ENCODE measurements around the gene ANKFN1. TPM values are rescaled to one million over a fixed set of nuclear protein-coding genes. Genes with fewer than 3 reads are reported as not detected.

The ANKFN1 gene
- total RNA-seq, 1 donor from 2014 or later, result 0.75 TPM

DNA sequence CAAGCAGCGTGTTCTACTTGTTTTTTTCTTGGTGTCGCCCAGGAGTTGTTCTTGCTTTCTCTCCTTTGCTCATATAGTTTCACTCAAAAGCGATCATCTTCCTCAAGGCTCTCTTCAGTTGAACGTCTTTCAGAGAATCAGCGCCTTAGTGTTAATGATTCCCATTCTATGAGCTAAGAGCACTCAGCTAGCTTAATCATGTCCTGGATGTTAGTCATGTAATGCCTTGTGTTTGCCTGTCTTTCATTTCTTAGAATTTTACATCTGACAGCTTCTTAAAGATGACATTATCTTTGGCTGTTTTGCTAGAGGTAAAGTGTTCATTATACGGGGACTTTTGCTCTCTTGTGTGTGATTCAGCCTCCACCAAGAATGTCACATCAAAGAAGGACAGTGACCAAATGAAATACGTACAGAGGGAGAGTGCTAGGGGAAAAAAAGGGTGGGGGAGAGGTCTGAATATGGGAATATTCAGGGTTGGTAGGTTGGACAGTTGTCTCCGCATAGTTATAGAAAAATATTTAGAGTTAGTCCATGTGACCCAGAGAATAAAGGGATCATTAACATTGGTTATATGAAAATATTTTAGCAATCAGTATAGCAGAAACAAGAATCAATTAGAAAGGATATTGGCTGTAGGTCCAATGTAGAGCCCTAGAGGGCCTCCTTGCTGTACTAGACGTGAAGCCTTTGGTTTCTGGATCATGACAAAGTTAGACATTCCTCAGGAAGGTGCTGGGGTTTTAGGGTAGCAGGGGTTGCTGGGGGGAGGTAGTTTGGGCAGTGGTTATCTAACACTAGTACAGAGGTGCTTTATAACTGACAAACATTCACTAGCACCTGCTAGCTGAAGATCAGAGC, 31.9 kb upstream of the ANKFN1 start:
- Histone ChIP-seq H3K4me1 (no peaks in the 10 kb centered on the region), H3K27me3 (no peaks in the 10 kb centered on the region), H3K36me3 (no peaks in the 10 kb centered on the region), H3K4me3 (no peak overlapping the region), H3K9me3 (no peaks in the 10 kb centered on the region), H3K27ac (no peak overlapping the region)
- ATAC-seq (no peak), DNase-seq (no peak)
- intact Hi-C loops (cut with DNase I), result no loop called here
- TF ChIP-seq, protein P1, sequence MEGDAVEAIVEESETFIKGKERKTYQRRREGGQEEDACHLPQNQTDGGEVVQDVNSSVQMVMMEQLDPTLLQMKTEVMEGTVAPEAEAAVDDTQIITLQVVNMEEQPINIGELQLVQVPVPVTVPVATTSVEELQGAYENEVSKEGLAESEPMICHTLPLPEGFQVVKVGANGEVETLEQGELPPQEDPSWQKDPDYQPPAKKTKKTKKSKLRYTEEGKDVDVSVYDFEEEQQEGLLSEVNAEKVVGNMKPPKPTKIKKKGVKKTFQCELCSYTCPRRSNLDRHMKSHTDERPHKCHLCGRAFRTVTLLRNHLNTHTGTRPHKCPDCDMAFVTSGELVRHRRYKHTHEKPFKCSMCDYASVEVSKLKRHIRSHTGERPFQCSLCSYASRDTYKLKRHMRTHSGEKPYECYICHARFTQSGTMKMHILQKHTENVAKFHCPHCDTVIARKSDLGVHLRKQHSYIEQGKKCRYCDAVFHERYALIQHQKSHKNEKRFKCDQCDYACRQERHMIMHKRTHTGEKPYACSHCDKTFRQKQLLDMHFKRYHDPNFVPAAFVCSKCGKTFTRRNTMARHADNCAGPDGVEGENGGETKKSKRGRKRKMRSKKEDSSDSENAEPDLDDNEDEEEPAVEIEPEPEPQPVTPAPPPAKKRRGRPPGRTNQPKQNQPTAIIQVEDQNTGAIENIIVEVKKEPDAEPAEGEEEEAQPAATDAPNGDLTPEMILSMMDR (IDR thresholded peaks at IDR 0.05), result no peak

DNA sequence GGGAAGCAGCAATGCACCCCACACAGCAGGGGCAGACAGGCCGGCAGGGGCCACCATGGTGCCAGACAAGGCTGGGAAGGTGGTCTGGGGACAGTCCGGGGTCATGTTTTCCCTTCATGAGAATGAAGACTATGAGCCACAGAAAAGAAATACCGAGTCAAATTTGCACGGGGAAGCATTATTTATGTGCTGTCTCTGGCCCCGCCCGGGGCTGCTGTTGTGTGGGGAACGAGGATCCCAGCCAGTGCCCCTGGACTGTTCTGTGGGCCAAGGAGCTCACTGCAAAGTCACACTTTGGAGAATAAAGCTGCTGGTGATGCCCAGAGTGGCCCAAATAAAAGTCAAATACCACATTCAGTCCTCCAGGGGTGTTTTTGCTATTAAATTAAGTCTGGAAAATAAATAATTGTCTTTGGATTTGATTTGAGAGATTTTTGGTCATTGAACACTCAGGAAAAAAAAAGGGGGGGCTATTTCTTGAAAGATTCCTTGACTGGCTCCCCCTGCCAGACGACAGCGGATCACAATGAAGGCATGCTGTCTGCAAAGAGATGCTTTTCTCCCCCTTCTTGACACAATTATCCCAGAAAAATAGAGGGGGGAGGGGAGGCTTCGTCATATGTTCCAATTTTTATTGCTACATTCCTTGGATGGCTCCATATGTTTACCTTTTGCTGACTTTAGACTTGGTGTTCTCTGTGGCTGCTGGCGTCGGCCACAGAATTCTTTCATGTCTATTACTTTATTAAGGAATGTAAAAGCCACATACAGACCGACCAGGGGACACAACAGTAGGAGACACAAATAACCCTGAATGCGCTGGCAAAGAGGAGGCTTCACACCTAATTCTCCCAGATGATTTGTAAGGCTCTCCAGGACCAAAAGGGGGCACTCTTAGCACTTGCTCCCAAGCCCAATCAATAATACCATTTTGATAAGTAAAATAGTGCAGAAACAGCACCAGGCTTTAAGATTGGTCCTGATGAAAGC, 27.1 kb upstream of the ANKFN1 start:
- Histone ChIP-seq H3K27me3 (no peaks in the 10 kb centered on the region), H3K4me1 (no peaks in the 10 kb centered on the region), H3K4me3 (no peak overlapping the region), H3K9me3 (no peaks in the 10 kb centered on the region), H3K27ac (no peak overlapping the region), H3K36me3 (no peaks in the 10 kb centered on the region)
- TF ChIP-seq, protein P1 (IDR thresholded peaks at IDR 0.05), result peak; percentile 51
- ATAC-seq, result peak; percentile 48
- intact Hi-C loops (cut with DNase I), result no loop called here
- no peak for DNase-seq

DNA sequence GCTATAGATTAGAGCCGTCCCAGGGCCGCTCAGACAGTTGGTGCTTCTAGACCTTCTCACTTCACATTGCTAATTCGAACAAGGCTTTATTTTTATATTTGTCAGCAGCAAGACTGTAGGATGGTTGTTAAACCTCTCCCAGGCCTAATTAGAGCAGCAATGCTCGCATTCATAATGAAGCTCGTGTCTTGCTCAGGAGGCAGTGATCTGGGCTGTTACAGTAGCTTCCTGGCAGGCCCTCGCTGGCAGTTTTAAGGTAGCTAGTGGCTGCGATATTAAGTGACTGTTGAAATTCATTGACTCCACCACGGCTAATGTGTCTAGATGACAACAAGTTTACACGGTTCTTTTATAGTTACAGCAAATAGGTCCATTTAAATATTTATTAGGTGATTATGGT, 23.2 kb upstream of the ANKFN1 start:
- intact Hi-C loops (cut with DNase I), result no loop called here
- DNase-seq, result no peak
- Histone ChIP-seq H3K27ac (no peak overlapping the region), H3K4me1 (no peaks in the 10 kb centered on the region), H3K4me3 (no peak overlapping the region), H3K27me3 (no peaks in the 10 kb centered on the region), H3K9me3 (no peaks in the 10 kb centered on the region), H3K36me3 (no peaks in the 10 kb centered on the region)
- ATAC-seq, result no peak
- TF ChIP-seq, protein P1 (IDR thresholded peaks at IDR 0.05), result no peak

DNA sequence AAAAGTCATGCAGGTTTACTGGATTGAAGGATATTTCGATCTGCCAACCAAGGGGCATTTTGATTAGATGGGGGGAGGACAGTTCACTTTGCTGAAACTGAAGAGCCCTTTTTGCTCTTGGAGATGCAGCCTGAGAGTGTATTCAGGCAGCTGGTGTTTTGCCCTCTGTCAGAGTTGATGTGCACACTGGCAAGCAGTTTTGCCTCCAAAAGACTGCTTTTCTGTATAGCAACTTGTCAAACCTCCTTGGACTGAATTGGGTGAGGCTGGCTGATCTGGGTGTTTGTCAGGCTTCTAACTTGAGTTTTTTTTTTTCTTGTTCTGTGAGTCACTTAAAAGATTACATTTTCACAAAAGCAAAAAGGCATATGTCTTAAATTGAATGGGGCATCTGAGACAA, 22.6 kb upstream of the ANKFN1 start:
- DNase-seq (no peak), ATAC-seq (no peak)
- intact Hi-C loops (cut with DNase I), result no loop called here
- H3K4me3 ChIP-seq, result no peak overlapping the region
- no peaks in the 10 kb centered on the region for H3K9me3 ChIP-seq
- H3K27me3 ChIP-seq, result no peaks in the 10 kb centered on the region
- H3K27ac ChIP-seq, result no peak overlapping the region
- TF ChIP-seq, protein P1 (IDR thresholded peaks at IDR 0.05), result no peak
- H3K36me3 ChIP-seq, result no peaks in the 10 kb centered on the region
- no peaks in the 10 kb centered on the region for H3K4me1 ChIP-seq

DNA sequence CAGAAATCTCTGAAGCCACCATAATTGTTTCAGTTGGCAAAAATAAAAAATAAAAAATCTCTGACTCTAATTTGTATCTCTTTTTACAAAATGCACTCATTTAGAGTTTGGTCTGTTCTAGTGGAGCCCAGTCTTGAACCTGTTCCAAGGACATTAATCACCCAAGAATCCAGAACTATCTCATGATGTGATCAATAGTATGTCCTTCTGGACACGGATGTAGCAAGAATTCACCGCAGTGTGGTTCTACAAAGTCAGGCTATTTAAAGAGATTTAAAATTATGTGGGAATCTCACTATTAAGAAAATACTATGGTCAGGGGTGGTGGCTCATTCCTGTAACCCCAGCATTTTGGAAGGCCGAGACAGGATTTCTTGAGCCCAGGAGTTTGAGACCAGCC, 21.8 kb upstream of the ANKFN1 start:
- TF ChIP-seq, protein P1 (IDR thresholded peaks at IDR 0.05), result no peak
- no peak overlapping the region for H3K4me3 ChIP-seq
- H3K27me3 ChIP-seq, result no peaks in the 10 kb centered on the region
- no peaks in the 10 kb centered on the region for H3K36me3 ChIP-seq
- H3K9me3 ChIP-seq, result no peaks in the 10 kb centered on the region
- no peak for ATAC-seq
- no peak overlapping the region for H3K27ac ChIP-seq
- no peaks in the 10 kb centered on the region for H3K4me1 ChIP-seq
- DNase-seq, result no peak
- intact Hi-C loops (cut with DNase I), result no loop called here
